Stimulated activated CD8-positive, alpha-beta memory T cell treated with anti-CD3 and anti-CD28 coated beads, Interleukin-7, amount 100 ng/mL, for 48 hours (primary cell): ENCODE results near the gene CLDN18.

ENCODE experiments used
- DNase-seq, 2 donors: peaks; one replicate each; pipeline ENCODE4 v3.0.0-alpha.2; 2020; ENCODE audit warnings: low read depth in 1 of 2; ENCODE audit errors: extremely low read depth in 1 of 2

Gene CLDN18

DNA sequence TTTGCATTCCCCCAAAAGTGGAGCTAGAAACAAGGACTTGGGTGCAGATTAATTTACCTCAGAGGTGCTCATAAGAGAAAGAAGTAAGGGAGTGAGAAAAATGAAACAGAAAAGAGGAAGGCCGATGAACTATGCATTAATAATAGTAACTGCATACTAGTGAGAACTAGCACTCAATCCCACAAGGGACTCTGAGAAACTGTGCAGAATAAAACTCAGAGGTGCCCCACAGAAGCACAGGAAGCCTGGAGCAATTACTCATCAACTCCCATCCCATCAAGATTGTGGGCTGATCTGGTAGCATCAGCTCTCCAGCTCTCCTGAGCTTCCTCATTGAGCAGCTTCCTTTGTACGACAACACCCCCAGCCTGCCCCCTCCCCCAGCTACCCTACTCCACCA, 50.8 kb downstream of the CLDN18 start:
- no peak for DNase-seq

GRCh38 chr3:138062037-138062436, 52.1 kb downstream of the CLDN18 start:
- DNase-seq: no peak

DNA sequence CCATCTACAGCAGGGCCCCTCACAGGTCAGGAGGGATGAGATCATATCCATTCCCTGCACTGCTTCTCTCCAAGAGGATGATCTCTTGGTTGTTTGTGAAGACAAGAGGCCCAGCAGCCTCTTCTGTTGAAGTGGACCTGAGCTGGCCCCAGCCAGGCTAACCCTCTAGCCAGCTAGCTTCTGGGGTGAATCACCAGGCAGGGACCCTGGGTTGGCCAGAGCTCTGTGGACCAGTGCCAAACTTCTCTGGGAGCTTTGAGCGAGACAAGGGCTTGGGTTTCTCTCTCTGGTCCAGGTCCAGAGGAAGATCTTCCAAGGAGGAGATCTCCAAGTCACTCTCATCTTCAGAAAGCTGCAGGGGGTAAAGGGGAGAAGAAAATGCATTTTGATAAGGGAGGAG, 52.7 kb downstream of the CLDN18 start:
- no peak for DNase-seq

DNA sequence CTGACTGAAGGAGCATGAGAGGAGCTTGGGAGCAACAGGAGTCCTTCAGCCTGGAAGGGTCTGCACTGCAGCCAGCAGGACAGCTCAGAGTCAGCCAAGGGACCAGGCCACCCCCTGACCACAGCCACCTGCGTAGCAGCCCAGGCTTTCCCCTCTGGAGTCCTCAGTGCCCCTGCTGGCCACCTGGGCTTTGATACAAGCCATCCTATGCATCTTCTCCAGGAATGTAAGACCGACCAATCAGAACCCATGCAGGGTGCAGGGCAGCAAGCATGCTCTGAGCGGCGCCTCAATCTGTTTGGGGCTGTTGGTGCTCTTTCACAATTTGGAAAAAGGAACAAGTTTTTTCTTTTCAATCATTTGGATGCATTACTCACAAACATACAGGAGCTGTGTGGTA, 53.5 kb downstream of the CLDN18 start:
- DNase-seq: no peak

DNA sequence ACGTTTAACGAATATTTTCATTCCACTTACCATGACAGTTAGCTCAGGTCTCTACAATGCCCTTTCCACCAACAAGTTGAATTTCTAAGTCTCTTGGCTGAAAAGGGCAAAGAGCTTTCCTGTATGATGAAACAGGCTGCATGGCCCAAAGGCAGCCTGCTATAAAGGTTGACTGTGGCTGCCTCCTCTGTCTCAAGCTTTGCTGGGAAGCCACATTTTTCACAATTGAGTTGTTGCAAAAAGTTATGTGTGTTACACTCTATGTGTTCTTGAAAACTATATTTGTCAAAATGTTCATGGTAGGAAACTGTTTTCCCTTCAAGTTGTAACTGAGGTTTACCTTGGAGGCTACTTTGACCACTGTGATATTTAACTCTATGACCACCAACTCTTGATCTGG, 56.0 kb downstream of the CLDN18 start:
- DNase-seq: no peak

DNA sequence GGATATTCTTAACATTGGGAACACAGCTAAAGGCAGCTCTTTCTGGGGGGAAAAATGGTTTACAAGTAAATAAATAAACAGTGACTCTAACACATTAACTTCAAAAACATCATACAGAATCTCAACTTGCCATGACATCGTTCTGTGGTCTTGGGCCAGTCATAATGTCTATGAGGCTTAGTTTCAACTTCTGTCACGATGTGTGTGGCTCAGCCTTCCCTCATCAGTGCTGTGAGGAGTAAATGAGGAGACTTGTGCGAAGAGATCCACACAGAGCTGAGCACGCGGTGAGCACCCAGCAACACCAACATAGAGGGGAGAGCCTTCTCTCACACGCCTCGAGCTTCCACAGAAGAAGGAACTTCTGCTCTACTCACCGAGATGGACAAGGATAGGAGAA, 56.4 kb downstream of the CLDN18 start:
- DNase-seq: peak in 1 of 2 donors; percentile 24

GRCh38 chr3:138066972-138067371, 57.0 kb downstream of the CLDN18 start:
- DNase-seq: no peak

GRCh38 chr3:138068046-138068445, 58.1 kb downstream of the CLDN18 start:
- no peak for DNase-seq

DNA sequence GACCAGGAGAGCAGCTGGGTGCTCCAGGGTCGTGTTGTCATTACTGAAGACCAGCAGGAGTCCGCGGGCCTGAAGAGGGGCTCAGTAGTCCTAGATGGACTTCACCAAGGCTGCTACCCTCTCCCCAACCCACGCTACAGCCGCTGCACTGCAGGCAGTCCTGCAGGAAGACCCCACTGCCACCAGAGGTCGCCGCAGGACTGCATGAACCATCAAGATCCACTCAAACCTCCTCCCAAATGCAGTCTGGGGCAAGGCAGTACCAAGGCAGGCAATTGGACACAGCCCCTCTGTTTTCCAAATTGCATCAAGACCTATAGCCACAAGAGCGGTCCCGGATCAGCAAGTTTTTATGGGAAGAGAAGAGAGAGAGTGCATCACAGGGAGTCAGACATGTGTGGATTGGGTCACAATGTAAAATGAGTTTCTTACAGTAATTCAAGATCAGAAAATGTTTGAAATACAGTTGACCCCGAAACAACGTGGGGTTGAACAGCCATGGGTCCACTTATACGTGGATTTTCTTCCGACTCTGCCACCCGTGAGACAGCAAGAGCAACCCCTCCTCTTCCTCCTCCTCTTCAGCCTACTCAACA, 58.7 kb downstream of the CLDN18 start:
- DNase-seq: peak; percentile 51 to 71

DNA sequence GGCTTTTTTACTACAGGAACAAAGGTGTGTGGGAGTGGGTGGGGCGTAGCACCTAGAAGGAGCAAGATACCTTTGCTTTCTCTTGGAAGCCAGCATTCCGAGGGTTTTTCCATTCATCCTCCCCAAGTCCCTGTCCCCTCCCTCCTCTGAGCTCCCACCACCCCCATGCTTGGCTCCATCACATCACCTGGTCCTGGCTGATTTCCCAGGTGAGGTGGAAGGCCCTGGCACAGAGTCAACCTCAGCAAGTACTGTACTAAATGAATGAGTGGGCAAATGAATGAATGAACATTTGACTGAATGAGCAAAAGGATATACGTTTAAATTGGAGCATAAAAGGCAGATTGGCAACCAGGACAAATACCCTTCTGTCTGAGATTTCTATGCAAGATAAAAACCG, 60.0 kb downstream of the CLDN18 start:
- DNase-seq: no peak

DNA sequence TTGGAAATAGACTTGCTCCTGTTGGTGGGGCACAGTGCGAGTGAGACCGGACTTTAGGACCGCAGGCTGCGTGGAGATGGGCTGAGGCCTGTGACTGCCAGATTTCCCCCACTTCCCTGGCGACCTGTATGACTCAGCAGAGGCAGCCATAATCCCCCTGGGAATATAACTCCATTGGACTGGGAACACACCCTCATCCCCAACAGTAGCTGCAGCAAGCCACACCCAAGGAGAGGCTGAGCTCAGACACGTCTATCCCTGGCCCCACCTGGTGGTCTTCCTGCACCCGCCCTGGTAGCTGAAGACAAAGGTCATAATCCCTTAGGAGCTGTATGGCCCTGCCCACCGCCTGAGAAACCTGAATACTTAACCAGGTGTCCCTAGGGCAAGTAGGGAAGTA, 62.8 kb downstream of the CLDN18 start:
- no peak for DNase-seq

- no peak for DNase-seq
Measured at GRCh38 chr3:138078096-138078495, 68.1 kb downstream of the CLDN18 start.

- DNase-seq: no peak
Measured at GRCh38 chr3:138078901-138079344, 69.0 kb downstream of the CLDN18 start.

GRCh38 chr3:138079901-138080300, 69.9 kb downstream of the CLDN18 start:
- DNase-seq: no peak

DNA sequence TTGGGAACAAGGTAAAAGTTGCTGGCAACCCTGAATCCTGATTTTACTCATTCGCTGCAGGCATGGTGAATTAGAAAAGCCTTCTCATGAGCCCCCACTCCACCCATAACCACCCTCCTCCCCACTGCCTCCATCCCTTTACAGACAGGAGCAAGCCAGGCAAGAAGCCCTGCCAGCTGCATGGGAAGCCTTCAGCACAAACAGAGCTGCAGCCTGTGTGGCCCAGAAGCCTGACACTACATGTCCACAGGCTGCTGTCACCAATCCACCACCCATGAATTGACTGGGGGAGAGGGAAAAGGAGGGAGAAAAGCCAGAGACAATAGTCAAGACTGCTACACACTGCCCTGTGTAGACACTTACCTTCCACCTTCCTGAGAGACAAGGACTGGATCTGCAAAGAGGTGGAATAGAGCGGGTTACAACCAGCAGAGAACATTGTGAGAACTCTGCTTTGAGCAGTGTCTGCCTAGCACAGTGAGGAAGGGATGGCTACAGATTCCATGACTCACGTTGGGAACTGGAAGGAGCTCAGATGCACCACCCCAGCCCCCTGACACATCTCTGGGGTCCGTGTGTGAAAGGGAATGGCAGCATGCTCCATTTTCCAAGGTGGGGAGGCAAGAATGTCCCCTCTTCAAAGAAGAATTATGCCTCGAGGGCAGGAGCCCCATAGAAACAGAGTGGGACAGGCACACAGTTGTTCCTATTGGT, 71.6 kb downstream of the CLDN18 start:
- DNase-seq: no peak

DNA sequence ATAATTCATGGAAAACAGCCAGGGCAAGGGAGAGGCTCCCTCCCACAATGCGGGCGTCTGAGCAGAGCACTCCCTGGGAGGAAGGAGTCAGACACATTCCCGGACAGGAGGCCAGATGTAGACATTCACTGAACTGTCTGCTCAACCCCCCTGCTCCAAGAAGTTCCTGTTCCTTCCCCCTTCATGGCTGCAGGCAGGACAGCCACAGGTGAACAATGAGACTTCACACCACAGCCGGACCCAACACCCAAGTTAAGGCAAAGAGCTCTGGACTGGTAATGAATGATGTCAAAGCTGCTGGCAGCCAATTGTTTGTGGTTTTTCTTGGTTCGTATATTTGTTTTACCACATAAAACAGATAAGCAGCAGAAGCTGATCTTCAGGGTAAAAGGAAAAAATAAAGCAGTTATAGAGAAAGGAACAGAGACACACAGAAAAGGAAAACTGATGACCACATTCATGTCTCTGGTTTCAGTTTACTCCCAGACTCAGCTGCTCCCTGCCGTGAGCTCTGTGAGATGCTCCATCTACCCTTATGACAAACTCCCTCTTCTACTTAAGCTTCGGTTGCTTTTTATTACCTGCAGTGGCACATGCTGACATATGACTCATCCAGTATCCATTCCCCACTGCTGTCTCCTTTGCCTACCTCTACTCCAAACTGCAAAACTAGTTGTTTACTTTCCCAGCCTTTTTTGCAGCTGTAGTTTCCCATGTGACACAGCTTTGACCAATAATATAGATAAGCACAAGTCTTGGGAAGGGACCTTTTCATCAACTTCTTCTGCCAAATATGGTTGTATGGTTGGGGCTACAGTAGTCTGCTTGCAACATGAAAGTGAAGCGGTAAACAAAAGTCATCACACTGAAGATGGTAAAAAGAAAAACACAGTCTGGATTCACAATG, 72.4 kb downstream of the CLDN18 start:
- no peak for DNase-seq

DNA sequence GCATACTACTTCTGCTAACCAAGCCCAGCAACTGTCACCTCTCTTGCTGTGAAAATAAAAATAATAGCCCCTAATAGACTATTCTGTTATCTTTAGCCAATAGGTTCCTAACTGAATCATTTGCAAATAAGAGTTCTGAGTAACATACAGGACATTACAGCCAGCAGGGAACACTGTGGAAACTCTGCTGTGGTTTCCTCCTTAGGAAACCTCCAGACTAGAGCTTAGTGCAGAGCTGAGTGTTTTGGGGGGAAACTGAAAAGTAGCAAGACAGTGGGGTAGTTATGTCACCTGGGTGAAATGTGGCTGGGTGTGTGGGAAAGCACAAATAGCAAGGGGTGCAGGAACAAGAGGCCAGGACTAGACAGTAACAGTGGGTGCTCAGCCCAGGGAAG, 73.0 kb downstream of the CLDN18 start:
- DNase-seq: no peak
